AG04449 (cell line): Measurements from ENCODE around the gene MGAT1.

Source experiments
- CTCF ChIA-PET: fragments of 350-600 bp; formaldehyde crosslinking; extraction: SDS; loops from one replicate; lab custom pipeline; 2021; ENCODE audit warnings: antibody characterized with exemption; lab: Yijun Ruan, JAX
- POLR2A ChIA-PET: fragments of 400-600, 350-600 bp; formaldehyde crosslinking; extraction: SDS; loops from one replicate; lab custom pipeline; 2020; ENCODE audit warnings: antibody characterized with exemption, inconsistent platforms; lab: Yijun Ruan, JAX
- DNase-seq: peaks from one replicate; pipeline ENCODE4 v3.0.0-alpha.2; 2010; ENCODE audit warnings: low read depth, low spot score
- H3K4me3 ChIP-seq: 2 replicates; pipeline ENCODE4 v1.5.1; 2011; ENCODE audit warnings: low read depth, mild to moderate bottlenecking, control low read depth, low read length
- CTCF ChIP-seq: IDR thresholded peaks from one replicate; pipeline ENCODE4 v1.5.1; 2011; ENCODE audit warnings: mild to moderate bottlenecking, moderate library complexity, low read length, control low read depth, inconsistent platforms; ENCODE audit not compliant: insufficient read depth; ENCODE audit errors: missing control alignments

Gene MGAT1

GRCh38 chr5:180807654-180808414 lies 5.2 kb upstream of the MGAT1 start:
- TF ChIP-seq CTCF, result no peak

GRCh38 chr5:180807046-180807445 lies 4.4 kb upstream of the MGAT1 start:
- POLR2A ChIA-PET, result interaction anchor here (0.7 to 1.5 kb wide), 2 partner anchors 21 to 22 kb away, joined by 4 read pairs; no protein-coding TSS in a partner anchor

More at GRCh38 chr5:180807654-180808414, 5.2 kb upstream of the MGAT1 start:
- POLR2A ChIA-PET, result interaction anchor here (1.5 kb wide), 1 partner anchor 22 kb away, joined by 4 read pairs; no protein-coding TSS in a partner anchor
- no peak for DNase-seq
- peak overlapping the region; percentile 94 for H3K4me3 ChIP-seq
- CTCF ChIA-PET, result interaction anchor here (1.3 to 1.6 kb wide), 2 partner anchors 9 to 24 kb away, joined by 3 read pairs; no protein-coding TSS in a partner anchor

GRCh38 chr5:180806351-180807011 lies 3.9 kb upstream of the MGAT1 start:
- DNase-seq, result no peak
- ChIA-PET POLR2A (interaction anchor here (0.7 to 1.5 kb wide), 2 partner anchors 20 to 22 kb away, joined by 4 read pairs; no protein-coding TSS in a partner anchor), CTCF (interaction anchor here (1.3 kb wide), 1 partner anchor 10 kb away, joined by 3 read pairs; no protein-coding TSS in a partner anchor)
- no peak overlapping the region for H3K4me3 ChIP-seq
- TF ChIP-seq CTCF, result no peak

More at GRCh38 chr5:180807046-180807445, 4.4 kb upstream of the MGAT1 start:
- H3K4me3 ChIP-seq, result no peak overlapping the region
- no peak for DNase-seq
- no peak for TF ChIP-seq CTCF
- CTCF ChIA-PET, result interaction anchor here (1.3 kb wide), 1 partner anchor 9 kb away, joined by 3 read pairs; no protein-coding TSS in a partner anchor

GRCh38 chr5:180804129-180804618 lies 1.6 kb upstream of the MGAT1 start:
- no peak for DNase-seq
- no peak for TF ChIP-seq CTCF
- POLR2A ChIA-PET, result no interaction called here
- H3K4me3 ChIP-seq, result no peak overlapping the region
- CTCF ChIA-PET, result no interaction called here

GRCh38 chr5:180803181-180804128 lies 849 bp upstream of the MGAT1 start:
- ChIA-PET POLR2A (interaction anchor here (0.8 kb wide), 1 partner anchor 18 kb away, joined by 3 read pairs; no protein-coding TSS in a partner anchor), CTCF (interaction anchor here (6.5 kb wide), 1 partner anchor 17 kb away, joined by 66 read pairs; no protein-coding TSS in a partner anchor)
- peak overlapping the region; percentile 50 for H3K4me3 ChIP-seq
- TF ChIP-seq CTCF, result no peak
- no peak for DNase-seq
